Non-pigmented ciliary epithelial cell (primary cell): Measurements from ENCODE around the gene ARHGAP6.

Source experiments
- DNase-seq: peaks from one replicate; pipeline ENCODE4 v3.0.0-alpha.2; 2010; ENCODE audit warnings: low read depth

Gene ARHGAP6

DNA sequence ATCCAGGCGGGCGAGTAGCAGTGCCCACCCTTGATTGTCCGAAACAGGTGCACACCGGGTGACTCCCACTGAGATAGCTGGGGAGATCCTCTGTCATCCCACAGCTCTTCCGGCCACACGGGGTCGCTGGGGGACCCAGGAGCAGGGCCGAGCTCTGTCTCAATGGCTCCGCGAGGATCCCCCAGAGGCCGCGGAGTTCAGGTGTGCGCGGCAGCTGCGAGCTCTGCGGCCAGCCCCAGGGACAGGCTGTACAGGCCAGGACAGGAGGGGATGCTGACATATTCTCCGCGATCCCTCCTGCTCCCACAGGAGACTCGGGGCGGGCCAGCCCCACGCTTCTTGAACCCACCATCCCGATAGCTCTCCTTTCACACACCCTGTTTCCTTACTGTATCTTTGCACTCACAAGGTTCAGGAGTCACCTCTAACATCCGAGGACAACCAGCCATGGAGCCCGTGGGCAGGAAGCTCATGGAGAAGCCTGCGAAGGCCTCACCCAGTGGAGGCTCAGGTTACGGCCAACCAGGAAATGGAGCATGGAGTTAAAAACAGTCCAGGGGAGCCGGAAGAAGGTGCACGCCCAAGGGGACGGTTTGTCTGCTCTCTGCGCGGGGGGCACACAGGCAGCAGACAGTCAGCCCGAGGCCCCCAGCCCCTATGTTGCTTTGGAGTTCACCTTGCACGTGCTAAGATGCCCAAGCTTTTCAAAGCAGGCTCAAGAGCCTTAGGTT is 450.4 kb downstream of the ARHGAP6 start:
- no peak for DNase-seq

DNA sequence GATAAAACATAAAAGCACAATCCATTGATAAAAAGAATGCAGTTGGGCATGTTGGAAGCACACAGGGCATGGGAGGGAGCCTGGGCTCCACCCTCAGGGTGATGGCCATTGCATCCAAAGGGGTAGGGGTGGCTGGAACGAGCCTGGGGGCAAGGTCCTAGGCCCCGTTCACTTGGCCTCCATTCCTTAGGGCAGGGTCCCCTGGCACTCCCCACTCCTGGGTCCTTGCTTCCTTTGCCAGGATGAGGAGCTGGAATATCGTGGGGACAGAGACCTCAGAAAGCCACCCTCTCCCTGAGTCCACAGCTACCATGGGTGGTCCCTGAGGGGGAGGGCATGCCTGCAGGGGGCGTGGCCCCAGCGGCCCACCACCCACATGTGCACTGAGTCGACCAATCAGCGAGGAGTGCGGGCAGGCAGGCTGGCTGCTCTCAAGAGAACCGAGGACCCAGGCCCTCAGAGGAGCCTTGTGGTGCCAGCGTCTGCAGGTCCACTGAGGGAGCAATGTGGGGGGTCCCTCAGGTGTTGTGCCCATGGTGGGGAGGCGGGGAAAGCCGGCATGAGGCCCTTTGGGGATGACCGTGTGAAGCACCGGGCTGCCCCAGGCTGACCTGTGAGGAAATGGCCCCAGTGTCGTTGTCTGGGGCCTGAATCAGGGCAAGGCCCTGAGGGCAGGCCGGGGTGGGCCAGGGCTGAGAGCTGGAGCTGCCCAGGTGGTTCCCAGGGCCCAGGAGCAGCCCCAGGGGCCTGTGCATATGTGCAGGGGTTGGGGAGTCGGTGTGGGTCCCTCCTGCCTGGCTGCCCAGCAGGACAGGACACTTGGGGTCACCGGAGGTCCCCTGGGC is 451.2 kb downstream of the ARHGAP6 start:
- DNase-seq, result no peak

GRCh38 chrX:11212741-11213140 is 453.0 kb downstream of the ARHGAP6 start:
- no peak for DNase-seq

- no peak for DNase-seq
These were observed 455.3 kb downstream of the ARHGAP6 start for GRCh38 chrX:11210415-11210801.

GRCh38 chrX:11209798-11210414 is 455.8 kb downstream of the ARHGAP6 start:
- DNase-seq, result no peak

DNA sequence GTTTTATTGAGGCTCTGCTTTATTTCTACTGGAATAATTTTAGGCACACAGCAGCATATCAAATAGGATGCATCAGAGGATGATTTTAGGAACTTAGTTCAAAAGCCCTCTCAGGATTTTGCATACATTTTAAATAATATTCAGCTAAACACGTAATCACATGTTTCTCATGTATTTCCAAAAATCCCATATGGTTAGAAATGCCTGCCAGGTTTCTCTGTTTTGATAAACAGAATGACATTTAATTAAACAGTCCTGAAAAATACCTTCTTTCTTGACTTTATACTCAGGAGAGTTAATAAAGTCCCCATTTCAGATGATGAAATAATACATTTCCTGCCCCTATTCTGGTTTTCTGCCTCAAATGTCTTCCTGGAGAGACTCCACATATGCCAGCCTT is 459.0 kb downstream of the ARHGAP6 start:
- no peak for DNase-seq

- no peak for DNase-seq
These were observed 459.9 kb downstream of the ARHGAP6 start for GRCh38 chrX:11205796-11206195.

GRCh38 chrX:11197671-11198070 is 468.0 kb downstream of the ARHGAP6 start:
- DNase-seq, result no peak

DNA sequence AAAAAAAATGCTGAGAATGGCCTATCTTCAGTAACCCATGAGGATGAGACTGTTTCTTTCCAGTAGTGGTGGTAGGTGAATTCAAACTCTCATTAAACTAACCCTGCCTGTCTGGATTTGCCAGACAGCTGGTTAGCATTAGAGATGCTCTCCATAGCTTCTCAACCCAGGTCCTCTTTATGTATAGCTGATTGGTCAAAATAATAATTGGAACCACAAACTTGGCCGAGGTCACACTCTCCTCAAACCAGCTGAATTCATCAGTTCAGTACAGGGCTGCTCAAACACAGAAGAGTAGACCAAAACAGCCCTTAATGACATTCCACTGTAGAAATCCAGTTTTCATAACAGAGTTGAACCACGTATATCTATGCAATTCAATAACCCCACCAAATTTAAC is 469.2 kb downstream of the ARHGAP6 start:
- DNase-seq, result no peak

DNA sequence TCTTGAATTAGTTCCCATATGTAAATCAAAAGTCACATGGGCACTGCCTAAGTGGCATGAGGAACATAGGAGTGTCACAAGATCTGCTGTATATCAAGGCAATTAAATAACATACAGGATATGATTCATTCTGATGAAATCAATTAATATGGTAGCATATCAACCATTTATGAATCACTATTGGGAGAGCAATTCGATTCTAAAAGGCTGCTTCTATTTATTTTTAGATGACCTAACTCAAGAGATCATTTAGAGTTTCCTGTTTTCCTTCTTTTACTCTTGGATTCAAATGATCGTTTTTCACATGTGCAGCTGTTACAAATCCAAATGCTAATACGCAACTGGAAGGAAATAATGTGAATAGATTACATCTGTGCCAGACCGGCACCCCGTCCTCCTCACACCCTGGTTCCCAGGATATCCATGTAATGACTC is 472.7 kb downstream of the ARHGAP6 start:
- no peak for DNase-seq

DNA sequence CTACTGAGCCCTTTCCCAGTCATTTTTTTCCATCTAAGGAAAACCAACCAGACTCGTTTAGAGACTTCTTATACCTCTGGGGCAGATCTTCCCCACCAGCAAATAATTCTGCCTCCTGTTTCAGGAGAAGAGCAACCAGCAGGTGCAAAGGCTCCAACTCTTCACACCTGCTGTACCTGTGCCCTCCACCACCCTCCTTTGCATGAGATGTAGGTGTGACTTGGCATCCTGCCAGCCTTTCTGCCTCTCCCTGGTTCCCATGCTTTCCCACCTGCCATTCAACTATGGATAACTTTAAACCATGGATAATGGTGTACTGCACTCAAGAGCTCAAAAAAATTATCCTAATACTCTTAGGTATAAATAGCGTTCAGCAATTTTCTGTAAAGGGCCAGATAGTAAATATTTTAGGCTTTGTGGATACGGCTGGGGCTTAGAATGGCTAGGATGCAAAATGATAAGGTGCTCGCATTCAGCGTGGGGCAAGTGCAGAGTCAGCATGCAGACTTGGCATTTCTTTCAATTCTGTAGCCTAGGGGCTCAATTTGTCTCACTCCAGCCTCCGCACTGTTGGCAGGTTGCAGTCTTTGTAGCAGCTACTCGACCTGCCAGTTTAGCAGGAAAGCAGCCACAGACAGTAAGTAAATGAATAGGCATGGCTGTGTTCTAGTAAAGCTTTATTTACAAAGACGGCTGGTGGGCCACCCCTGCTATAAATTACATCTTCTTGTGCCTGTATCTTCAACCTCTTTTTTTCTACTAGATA is 474.8 kb downstream of the ARHGAP6 start:
- no peak for DNase-seq

DNA sequence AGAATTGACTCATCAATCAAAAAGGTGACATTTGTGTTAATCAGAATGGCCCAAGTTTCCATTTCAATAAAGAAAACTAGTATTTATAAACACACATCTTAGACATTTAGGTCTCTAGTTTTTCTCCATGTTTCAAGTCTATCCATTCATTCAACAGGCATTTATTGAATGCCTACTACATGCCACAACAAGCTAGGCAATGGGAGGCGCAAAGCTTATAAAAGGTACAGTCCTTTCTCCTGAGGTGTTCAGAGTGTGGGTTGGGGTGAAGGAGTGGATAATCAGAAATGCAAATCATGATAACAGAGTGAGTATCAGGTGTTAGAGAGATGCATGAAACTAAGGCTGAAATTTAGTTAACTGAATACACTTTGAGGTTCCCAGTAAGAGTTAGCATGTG is 476.6 kb downstream of the ARHGAP6 start:
- DNase-seq, result no peak

GRCh38 chrX:11188664-11189063 is 477.1 kb downstream of the ARHGAP6 start:
- DNase-seq, result no peak

- DNase-seq, result no peak
These were observed 478.7 kb downstream of the ARHGAP6 start for GRCh38 chrX:11187001-11187400.

GRCh38 chrX:11185861-11186260 is 479.9 kb downstream of the ARHGAP6 start:
- DNase-seq, result no peak

- no peak for DNase-seq
These were observed 485.1 kb downstream of the ARHGAP6 start for GRCh38 chrX:11180571-11180970.

DNA sequence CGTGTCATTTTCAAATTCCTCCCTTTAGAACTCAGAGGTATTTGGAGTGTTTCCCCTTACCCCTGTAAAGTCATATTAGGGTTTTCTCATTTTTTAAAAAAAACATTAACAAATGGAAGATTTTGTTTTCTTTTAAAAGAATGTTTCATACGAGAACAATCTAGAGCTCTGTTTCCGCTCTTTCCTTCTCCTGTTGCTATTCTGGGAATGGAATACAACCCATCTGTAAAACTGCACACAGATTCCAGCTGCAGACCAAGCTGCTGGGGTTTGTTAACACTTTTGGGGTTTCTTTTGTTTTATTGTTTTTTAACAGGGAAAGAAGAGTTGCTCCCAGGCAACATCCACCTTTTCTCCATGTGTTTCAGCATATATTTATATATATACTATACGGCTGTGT is 493.3 kb downstream of the ARHGAP6 start:
- DNase-seq, result no peak

GRCh38 chrX:11171956-11172355 is 493.8 kb downstream of the ARHGAP6 start:
- DNase-seq, result no peak

GRCh38 chrX:11164433-11164832 is 501.3 kb downstream of the ARHGAP6 start:
- no peak for DNase-seq

DNA sequence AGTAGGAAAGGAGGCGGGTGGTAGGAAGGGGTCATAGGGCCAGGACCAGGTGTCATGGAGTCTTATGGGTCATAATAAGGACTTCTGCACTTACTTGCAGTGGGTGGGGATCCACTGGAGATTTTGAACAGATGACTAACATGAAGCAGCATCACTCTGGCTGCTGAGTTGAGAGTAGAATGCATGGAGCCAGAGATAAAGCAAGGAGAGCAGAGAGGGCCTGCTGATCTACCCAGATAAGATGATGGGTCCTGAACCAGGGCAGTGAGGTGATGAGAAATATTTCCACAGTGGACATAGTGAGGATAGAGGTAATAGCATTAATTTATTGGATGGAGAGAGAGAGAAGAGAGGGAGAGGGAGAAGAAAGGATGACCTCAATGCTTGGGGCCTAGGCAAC is 506.6 kb downstream of the ARHGAP6 start:
- no peak for DNase-seq

DNA sequence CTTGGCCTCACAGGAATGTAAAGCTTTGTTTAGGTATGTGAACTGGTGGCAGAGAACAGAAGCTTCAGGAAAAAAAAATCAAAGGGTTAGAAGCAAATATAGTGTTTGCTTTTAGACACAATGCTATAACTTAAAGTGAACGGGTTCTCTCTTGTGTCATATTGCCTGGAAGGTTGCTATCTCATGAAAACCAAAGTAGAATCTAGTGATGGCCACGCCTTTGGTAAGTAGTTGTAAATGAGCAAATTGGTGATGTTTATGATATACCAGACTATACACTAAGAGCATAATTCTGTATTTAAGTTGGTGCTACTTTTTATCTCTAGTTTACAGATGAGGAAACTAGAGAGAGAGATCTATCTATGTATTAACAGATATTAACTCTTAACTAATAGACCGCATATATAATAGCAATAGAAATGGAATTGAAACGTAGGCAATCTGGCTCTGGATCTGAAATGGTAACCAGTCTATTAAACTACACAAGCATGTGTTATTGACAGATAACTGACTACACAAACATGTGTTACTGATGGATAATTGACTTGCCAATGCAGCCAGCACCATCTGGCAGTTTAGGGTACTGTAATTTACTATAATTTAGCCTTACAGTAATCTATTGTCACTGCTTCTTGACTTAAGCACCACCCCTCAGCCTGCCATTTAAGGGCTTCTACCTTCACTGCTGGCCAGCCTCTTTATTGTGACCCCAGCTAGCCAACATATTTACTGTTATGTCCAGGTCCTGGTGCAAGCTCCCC is 513.7 kb downstream of the ARHGAP6 start:
- no peak for DNase-seq

GRCh38 chrX:11148401-11148800 is 517.3 kb downstream of the ARHGAP6 start:
- no peak for DNase-seq
